WI38 (cell line): ENCODE measurements around the gene USP15.

Source experiments
- H3K4me3 ChIP-seq: 2 replicates; pipeline ENCODE4 v1.5.1; 2011; ENCODE audit warnings: low read depth, mild to moderate bottlenecking, control low read depth, low read length
- CTCF ChIP-seq: IDR thresholded peaks from 2 replicates; pipeline ENCODE4 v1.5.1; 2012; ENCODE audit warnings: low read depth, mild to moderate bottlenecking, control low read depth, low read length

The USP15 gene

GRCh38 chr12:62284749-62285148 lies 24.5 kb downstream of the USP15 start:
- TF ChIP-seq CTCF, result no peak
- H3K4me3 ChIP-seq, result no peak overlapping the region

- TF ChIP-seq CTCF, result no peak
- no peak overlapping the region for H3K4me3 ChIP-seq
Observed at GRCh38 chr12:62285284-62285683, 25.1 kb downstream of the USP15 start.

- H3K4me3 ChIP-seq, result no peak overlapping the region
- no peak for TF ChIP-seq CTCF
Observed at GRCh38 chr12:62288328-62288727, 28.1 kb downstream of the USP15 start.

- TF ChIP-seq CTCF, result no peak
- no peak overlapping the region for H3K4me3 ChIP-seq
Observed at GRCh38 chr12:62290846-62291245, 30.6 kb downstream of the USP15 start.

GRCh38 chr12:62291864-62292760 lies 31.9 kb downstream of the USP15 start:
- no peak overlapping the region for H3K4me3 ChIP-seq
- no peak for TF ChIP-seq CTCF

GRCh38 chr12:62292761-62293344 lies 32.6 kb downstream of the USP15 start:
- no peak for TF ChIP-seq CTCF
- no peak overlapping the region for H3K4me3 ChIP-seq

GRCh38 chr12:62294378-62294777 lies 34.2 kb downstream of the USP15 start:
- no peak overlapping the region for H3K4me3 ChIP-seq
- no peak for TF ChIP-seq CTCF
